Mesothelial cell of epicardium (in vitro differentiated cells): Measurements from ENCODE around the gene GADL1. TPM values are rescaled to one million over a fixed set of nuclear protein-coding genes. Genes with fewer than 3 reads are reported as not detected.

Experiments used
- DNase-seq, 2 experiments: peaks; one replicate each; pipeline ENCODE4 v3.0.0; 2021; ENCODE audit warnings: low spot score in 2 of 2; ENCODE audit not compliant: unreplicated experiment in 2 of 2
- H3K27ac Mint-ChIP-seq: 2 replicates; pipeline ENCODE4 v1.8.0; 2021; ENCODE audit warnings: mixed read lengths
- H3K27me3 Mint-ChIP-seq: 2 replicates; pipeline ENCODE4 v1.8.0; 2021; ENCODE audit warnings: low read depth, mixed read lengths
- H3K36me3 Mint-ChIP-seq: 2 replicates; pipeline ENCODE4 v1.8.0; 2021; ENCODE audit warnings: mixed read lengths
- H3K4me1 Mint-ChIP-seq: 2 replicates; pipeline ENCODE4 v1.8.0; 2021; ENCODE audit warnings: mixed read lengths
- H3K4me3 Mint-ChIP-seq: 2 replicates; pipeline ENCODE4 v1.8.0; 2021; ENCODE audit warnings: mild to moderate bottlenecking, moderate library complexity, mixed read lengths
- H3K9me3 Mint-ChIP-seq: 2 replicates; pipeline ENCODE4 v1.8.0; 2021; ENCODE audit warnings: mixed read lengths
- total RNA-seq: library from RNA; stranded (reverse); gene quantifications from 3 replicates; pipeline ENCODE4 v1.2.1, GENCODE V29; 2021
- TF ChIP-seq, protein P1 (sequence below): fragments of 200-600 bp; sonication (generic); IDR thresholded peaks from one replicate; pipeline ENCODE4 v1.5.0; 2021; ENCODE audit warnings: antibody characterized with exemption; ENCODE audit not compliant: unreplicated experiment

GADL1 gene
- total RNA-seq, 1 donor from 2014 or later, result 4.6 TPM

- no peak for DNase-seq
- peaks cover under 1% of the 10 kb centered on the region for H3K36me3 Mint-ChIP-seq
- H3K4me3 Mint-ChIP-seq, result no peak overlapping the region
- no peaks in the 10 kb centered on the region for H3K27me3 Mint-ChIP-seq
- no peak overlapping the region for H3K27ac Mint-ChIP-seq
- TF ChIP-seq, protein P1, sequence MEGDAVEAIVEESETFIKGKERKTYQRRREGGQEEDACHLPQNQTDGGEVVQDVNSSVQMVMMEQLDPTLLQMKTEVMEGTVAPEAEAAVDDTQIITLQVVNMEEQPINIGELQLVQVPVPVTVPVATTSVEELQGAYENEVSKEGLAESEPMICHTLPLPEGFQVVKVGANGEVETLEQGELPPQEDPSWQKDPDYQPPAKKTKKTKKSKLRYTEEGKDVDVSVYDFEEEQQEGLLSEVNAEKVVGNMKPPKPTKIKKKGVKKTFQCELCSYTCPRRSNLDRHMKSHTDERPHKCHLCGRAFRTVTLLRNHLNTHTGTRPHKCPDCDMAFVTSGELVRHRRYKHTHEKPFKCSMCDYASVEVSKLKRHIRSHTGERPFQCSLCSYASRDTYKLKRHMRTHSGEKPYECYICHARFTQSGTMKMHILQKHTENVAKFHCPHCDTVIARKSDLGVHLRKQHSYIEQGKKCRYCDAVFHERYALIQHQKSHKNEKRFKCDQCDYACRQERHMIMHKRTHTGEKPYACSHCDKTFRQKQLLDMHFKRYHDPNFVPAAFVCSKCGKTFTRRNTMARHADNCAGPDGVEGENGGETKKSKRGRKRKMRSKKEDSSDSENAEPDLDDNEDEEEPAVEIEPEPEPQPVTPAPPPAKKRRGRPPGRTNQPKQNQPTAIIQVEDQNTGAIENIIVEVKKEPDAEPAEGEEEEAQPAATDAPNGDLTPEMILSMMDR, result no peak
- peaks cover 15% of the 10 kb centered on the region for H3K4me1 Mint-ChIP-seq
- peaks cover 30% of the 10 kb centered on the region for H3K9me3 Mint-ChIP-seq
Observed at GRCh38 chr3:30933478-30934207, 39.2 kb upstream of the GADL1 start.

GRCh38 chr3:30932513-30933098 is 38.1 kb upstream of the GADL1 start:
- Mint-ChIP-seq H3K4me3 (no peak overlapping the region), H3K36me3 (no peaks in the 10 kb centered on the region), H3K27me3 (no peaks in the 10 kb centered on the region), H3K4me1 (peaks cover 15% of the 10 kb centered on the region), H3K27ac (no peak overlapping the region), H3K9me3 (peaks cover 21% of the 10 kb centered on the region)
- DNase-seq, result no peak
- TF ChIP-seq, protein P1, result no peak

DNA sequence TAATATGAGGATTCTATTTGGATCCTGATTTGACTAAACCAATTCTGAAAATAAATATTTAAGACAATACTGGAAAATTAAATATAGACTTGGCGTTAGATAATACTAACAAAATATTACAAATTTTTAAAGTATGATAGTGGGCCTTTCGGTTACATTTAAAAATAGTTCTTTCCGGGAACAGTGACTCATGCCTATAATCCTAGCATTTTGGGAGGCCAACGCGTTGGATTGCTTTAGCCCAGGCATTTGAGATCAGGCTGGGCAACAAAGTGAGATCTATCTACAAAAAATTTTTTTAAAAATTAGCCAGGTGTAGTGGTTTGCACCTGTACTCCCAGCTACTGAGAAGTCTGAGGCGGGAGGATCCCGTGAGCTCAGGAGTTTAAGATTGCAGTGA is 30.3 kb upstream of the GADL1 start:
- Mint-ChIP-seq H3K4me1 (no peaks in the 10 kb centered on the region), H3K4me3 (no peak overlapping the region), H3K27me3 (no peaks in the 10 kb centered on the region), H3K27ac (no peak overlapping the region), H3K9me3 (peaks cover 9% of the 10 kb centered on the region), H3K36me3 (no peaks in the 10 kb centered on the region)
- no peak for DNase-seq
- TF ChIP-seq, protein P1, result no peak

GRCh38 chr3:30919564-30919963 is 25.1 kb upstream of the GADL1 start:
- no peak overlapping the region for H3K4me3 Mint-ChIP-seq
- H3K27ac Mint-ChIP-seq, result no peak overlapping the region
- H3K27me3 Mint-ChIP-seq, result no peaks in the 10 kb centered on the region
- no peak for DNase-seq
- TF ChIP-seq, protein P1, result no peak
- no peaks in the 10 kb centered on the region for H3K36me3 Mint-ChIP-seq
- H3K4me1 Mint-ChIP-seq, result peaks cover 2% of the 10 kb centered on the region
- peaks cover 5% of the 10 kb centered on the region for H3K9me3 Mint-ChIP-seq

- TF ChIP-seq, protein P1, result no peak
- Mint-ChIP-seq H3K4me1 (peaks cover 2% of the 10 kb centered on the region), H3K4me3 (no peak overlapping the region), H3K36me3 (no peaks in the 10 kb centered on the region), H3K27ac (no peak overlapping the region), H3K27me3 (no peaks in the 10 kb centered on the region), H3K9me3 (peaks cover 5% of the 10 kb centered on the region)
- no peak for DNase-seq
Observed at GRCh38 chr3:30918761-30919160, 24.3 kb upstream of the GADL1 start.
